ENCODE data around the gene CAMK2D.
"Not testable (repeated sequence)": the region's sequence is repeated elsewhere in the genome, so short reads cannot be mapped to it uniquely, and the experiment has no call there.

Gene CAMK2D

DNA sequence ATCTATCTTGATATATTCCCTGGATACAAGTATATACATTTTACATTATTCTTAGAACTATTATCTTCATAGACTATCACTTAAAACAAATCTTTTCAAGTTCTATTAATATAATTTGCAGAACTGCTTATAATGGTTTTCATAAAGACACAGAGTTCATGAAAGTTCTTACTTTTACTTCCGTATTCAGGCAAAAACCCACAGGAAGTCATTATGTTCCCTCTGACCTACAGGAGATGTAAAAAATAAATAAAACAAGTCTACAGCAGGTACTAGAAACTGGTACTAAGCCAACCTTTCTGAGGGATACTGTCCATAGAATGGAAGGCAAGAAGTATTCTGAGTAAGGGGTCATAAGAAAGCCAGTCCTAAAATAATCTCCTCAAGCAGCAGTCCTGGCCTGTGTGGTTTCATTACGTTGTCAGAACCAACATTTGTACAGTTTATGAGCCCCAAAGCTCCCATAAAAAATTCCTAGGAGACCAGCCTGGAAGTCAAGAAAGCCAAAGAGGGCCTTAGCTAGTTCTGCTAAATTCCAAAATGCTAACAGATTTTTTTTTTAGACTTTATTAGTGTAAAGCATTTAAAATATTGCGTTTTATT lies 68.6 kb downstream of the CAMK2D start:
- no peak overlapping the region for H3K4me3 ChIP-seq
- no peak overlapping the region for H3K27ac ChIP-seq

DNA sequence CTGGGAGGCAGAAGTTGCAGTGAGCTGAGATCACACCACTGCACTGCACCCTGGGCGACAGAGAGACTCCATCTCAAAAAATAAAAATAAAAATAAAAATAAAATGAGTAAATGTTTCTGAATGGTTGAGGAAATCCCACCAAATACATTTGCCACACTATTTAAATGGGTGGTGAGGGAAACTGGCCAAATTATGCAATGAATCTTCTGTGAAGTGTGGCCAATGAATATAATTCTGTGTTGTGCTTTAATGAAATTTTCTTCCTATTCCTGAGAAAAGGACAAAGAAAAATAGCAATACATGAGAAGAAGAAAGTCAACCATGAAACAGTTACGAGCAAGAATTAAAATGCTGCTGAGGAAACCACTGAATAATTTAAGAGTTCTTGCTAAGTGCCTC lies 69.9 kb downstream of the CAMK2D start:
- Histone ChIP-seq H3K27ac (no peak overlapping the region), H3K4me3 (no peak overlapping the region)

DNA sequence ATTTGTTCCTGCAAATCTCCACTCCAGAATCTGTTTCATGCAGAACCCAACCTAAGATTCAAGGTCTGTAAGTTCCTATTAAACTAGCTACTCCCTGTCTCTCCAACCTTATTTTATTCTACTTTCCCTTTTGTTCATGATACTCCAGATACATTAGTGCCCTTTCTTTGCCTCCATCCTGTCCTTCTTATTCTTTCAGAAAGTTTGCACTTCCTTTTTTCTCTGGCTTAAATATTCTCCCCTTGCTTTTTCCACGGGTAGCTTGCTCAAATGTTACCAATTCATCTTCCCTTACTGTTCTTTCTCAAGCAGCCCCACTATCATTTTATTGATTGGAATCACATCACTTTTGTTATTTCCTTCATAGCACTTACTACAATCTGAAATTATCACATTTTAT lies 72.1 kb downstream of the CAMK2D start:
- Histone ChIP-seq H3K4me3 (no peak overlapping the region), H3K27ac (no peak overlapping the region)

DNA sequence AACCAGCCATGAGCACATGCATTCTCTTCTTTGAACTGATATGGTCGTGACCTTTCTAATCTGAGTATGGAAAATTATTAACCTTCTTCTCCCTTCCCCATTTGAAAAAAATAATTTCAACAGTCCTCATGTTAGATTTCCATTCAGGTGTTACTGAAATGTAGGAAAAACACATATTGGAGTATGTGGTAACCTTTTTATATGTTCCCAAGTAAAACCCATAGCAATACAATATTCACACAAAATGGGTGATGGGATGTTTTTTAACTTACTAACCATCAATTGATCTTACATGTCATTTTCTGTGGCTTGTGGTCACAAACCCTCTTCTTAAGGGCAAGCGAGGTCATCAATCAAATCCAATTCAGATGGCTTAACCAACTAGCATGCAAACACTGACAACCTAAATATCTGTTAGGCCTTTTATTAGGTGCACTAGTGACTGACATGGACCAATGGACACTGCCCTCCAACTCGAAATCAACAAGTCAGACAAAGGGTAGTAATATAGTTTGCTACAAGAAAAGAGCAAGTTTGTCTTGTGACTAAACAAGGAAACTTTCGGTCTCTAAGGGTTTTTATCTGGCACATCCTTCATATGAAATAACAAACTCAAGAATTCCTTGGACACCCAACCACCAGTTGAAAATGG lies 74.3 kb downstream of the CAMK2D start:
- Histone ChIP-seq H3K27ac (no peak overlapping the region), H3K4me3 (no peak overlapping the region)

DNA sequence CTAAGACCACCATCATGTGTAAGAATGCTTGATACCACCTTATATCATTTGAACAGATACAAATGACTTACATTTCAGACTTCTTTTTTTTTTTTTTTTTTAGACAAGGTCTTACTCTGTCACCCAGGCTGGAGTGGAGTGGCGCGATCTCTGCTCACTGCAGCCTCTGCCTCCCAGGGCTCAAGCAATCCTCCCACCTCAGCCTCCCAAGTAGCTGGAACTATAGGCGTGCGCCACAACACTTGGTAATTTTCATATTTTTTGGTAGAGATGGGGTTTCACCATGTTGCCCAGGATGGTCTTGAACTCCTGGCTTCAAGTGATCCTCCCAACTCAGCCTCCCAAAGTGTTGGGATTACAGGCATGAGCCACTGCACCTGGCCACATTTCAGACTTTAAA lies 76.4 kb downstream of the CAMK2D start:
- H3K27ac ChIP-seq = peak overlapping the region in 8 of 21 experiments; percentile 8 to 76 (median 50)

DNA sequence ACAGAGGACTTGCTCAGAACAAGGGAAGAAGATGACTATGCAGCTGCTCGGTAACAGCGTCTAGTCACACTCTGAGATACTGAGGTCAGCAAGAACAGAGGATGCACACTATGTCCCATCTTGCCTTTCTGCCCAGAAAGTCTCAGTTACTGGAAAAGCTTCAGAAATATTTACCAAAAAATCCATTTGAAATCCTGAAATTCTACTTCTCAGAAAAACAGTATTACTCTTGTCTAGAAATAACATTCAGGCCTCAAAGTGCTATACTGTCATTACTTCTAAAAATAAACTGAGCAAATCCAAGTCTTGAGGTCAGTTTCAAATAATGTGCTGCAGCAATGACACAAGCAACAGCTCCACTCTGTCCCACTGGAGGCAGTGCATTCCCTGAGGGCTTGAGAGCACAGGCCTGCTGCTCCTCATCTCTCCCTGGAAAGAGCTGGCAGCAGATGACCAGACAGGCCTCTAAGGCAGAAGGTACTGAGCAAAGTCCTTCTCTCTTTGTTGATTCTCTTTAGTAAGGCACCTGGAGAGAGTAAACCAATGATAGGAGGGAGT lies 76.9 kb downstream of the CAMK2D start:
- peak overlapping the region in 11 of 21 experiments; percentile 0 to 76 (median 37) for H3K27ac ChIP-seq

More for the DNA sequence above, 76.4 kb downstream of the CAMK2D start:
- not testable (repeated sequence) for H3K4me3 ChIP-seq

DNA sequence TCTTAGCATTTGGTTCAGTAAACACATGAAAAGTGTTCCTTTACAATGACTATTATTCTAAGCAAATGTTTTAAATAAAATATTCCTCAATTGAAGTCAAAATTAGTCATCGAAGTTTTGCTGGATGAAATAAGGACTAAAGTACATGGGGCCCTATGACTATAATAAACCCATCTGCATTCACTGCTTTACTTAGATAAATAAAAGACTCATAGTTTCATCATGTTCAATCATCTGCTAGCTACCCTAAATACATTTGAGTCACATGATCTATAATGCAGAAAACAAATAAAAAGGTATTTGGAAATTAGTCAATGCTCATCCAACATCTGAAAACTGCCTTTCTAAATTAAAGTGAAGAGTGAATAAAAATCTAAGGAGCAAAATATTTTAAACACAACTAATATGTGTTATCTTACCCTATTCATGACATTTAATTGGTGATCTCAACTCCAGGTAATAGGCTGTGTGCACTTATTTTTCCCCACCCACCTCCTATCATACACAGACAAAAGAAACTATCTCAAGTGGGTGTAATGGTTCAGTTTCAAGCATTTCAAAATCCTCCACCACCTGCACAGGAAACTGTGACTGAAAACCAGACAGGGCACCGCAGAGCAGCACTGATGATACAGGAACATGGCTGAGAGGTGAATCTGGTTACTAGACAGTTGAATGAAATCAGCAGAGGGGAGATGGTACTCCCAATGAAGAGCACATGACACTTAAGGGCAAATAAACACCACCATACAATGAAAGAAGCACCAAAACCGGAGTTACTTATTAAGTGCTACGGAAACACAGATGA lies 78.6 kb downstream of the CAMK2D start:
- no peak overlapping the region for H3K4me3 ChIP-seq
- peak overlapping the region in 9 of 21 experiments; percentile 13 to 76 (median 33) for H3K27ac ChIP-seq

More for the DNA sequence above, 76.9 kb downstream of the CAMK2D start:
- no peak overlapping the region for H3K4me3 ChIP-seq

DNA sequence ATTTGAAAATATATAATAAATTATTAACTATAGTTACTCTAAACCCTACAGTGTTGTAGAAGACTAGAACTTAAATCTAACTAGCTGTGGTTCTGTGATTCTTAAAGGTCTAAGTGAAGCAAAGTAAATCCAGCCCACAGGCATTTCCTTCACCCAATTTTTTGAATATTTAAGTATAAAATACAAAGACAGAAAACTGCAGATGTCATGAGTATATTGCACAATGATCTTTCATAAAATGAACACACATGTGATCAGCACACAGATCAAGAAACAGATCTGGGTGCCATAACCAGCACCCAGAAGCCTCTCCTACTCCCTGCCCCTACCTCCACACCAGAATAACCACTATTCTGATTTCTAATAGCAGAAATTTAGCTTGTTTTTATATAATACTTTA lies 82.9 kb downstream of the CAMK2D start:
- H3K4me3 ChIP-seq = no peak overlapping the region
- H3K27ac ChIP-seq = no peak overlapping the region

DNA sequence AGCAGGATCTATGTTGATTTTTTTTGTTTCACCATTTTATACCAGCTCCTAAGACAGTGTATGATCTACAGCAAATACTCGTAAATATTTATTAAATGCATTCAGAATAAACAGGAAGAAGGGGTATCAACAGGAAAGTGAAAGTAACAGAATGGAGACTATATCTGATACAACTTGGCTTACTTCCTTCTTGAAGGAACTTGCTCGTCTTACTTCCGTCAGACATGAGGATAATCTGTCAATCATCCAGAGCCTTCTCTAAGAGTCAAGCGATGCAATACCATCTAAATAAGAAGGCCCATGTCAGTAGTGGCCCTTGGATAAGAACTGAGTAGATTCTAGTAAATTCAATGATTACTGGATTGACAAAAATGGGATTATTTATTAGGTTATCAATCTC lies 84.2 kb downstream of the CAMK2D start:
- Histone ChIP-seq H3K4me3 (no peak overlapping the region), H3K27ac (peak overlapping the region in 1 of 21 experiments; percentile 58)

DNA sequence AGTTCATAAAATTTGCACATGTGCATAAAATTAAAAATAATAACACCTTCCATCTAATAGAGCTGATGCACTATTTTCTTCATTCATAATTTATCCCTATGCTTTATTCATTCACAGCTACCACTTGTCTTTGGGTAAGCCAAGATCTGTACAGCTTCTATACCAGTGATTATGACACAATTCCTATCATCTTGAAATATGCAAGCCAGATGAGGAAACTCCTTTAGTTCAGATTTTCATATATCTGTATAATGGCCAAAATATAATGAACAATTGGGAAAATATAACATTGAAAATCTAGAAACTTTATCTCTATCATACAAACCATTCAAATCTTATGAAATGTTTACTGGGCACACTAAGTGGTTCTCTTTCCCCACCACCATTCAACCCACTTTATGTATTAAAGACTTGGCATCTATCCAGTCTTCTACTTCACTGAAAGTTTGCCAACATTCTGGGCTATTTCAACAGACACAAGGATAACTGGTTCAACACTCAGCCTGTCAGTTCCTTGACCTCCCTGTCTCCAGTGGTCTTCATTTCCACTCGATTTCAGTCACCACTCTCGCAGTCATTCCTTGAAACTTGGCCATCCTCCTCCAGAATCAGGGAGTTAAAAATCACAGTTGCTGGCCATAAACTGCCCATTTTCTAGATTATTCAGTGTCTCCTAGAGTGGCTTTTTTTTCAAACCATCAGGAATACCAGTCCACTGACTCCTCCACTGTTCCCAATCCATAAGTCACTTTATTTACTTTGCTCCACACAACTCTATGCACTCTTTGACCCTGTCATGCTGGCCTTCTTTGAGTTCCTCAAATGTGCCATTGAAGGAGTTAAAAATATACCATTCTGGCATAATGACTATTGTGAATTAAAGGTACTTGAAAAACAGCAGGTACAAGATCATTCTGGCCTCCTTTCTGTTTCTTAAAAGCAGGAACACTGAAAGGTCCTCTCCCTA lies 85.5 kb downstream of the CAMK2D start:
- H3K4me3 ChIP-seq = no peak overlapping the region
- peak overlapping the region in 1 of 21 experiments; percentile 58 for H3K27ac ChIP-seq

DNA sequence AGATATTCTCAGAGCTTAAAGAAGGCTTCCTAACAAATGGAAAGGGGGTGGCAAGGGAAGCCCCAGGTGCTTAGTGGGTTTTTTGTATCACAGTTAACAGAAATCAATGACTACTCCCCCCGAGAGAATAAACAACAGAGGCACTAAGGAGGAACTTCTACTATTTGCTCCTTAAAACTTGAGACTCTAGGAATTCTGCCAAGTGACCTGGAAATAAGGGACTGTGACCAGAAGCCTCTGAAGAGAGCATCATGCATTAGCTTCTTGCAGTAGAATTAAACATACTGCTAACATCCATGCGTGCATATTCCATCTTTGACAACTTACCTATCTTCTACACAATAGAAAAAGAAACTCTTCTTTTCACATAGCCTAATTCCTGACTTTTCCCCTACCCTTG lies 86.8 kb downstream of the CAMK2D start:
- no peak overlapping the region for H3K4me3 ChIP-seq
- no peak overlapping the region for H3K27ac ChIP-seq

DNA sequence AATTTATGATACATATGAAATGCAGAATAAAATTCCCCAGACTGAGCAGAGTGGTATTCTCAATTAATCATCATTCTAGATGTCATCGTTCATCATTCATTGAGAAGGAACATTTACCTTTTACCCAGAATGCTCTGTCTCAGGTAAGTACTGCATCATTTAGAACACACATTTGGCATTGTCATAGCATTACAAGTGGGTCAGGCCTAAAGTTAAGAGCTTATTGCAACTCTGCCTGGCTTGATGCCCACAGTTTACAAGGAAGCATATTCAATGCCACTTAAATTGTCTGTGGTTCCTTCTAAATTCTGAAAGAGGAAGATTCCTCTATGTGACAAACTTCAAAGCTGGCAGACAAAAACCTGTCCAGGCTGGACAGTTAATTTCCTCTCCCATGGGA lies 87.3 kb downstream of the CAMK2D start:
- Histone ChIP-seq H3K27ac (no peak overlapping the region), H3K4me3 (no peak overlapping the region)

DNA sequence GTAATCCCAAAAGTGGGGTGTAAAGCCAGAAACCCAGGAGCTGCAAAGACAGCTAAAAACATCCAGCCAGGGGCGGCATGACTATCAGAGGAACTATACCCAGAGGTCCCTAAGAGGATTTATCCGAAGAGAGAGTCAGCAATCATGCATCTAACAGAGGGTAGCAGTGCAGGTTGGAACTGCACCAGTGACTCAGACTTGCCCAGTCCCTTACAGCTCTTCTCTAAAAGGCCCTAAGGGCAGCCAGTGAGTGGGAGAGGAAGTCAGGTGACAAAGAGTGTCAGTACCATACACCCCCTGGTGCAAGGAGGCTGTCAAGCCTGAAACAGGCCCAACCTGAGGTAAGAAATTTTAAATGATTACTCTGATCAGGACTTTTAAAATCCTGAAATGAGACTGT lies 88.1 kb downstream of the CAMK2D start:
- Histone ChIP-seq H3K4me3 (no peak overlapping the region), H3K27ac (peak overlapping the region in 1 of 21 experiments; percentile 23)

DNA sequence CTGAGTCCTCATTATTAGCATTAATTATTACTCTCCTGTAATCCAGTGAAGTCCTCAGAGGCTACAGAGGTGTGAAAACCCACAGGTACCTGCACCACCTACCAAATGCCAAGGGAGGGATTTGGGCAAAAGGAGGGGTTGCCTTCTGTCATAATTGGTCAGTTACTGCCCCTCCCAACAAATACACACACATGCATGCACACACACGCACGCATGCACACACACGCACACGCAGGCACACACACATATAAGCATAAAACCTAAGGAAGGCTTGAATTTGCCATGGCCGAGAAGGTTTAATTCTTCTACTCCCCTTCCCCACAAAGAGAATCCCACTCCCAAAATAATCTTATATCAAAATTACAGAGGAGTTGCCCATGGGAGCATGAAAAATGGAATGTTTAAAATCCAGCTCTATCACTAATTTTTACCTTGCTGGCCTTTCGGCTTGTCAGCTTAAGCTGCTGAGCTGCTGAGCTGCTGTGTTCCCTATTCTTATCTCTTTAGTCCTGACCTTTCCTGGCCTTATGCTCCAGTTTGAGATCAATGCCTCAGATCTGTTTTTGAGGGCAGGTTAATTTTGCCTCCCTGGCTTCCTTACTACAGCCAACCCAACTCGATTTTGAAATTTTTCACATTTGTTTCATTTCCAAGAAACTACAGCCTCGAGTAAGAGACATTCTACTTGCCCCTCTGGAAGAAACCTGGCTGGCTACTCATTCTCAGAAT lies 95.0 kb downstream of the CAMK2D start:
- Histone ChIP-seq H3K27ac (no peak overlapping the region), H3K4me3 (no peak overlapping the region)

DNA sequence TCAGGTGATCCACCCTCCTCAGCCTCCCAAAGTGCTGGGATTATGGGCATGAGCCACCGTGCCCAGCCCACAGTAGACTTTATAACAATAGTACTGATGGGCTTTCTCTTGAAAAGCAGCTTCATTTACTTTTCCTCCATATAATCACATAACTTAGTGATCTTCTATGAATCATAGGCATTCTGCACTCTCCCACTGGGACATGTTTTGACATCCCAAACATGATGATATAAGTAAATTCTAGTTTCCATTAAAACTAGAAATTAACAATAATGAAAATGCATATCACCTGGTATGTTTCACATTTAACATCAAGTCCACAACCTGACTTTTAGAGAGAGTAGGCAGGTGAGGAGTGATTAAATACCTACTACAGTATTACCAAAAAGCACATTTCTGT lies 96.5 kb downstream of the CAMK2D start:
- Histone ChIP-seq H3K27ac (no peak overlapping the region), H3K4me3 (no peak overlapping the region)

DNA sequence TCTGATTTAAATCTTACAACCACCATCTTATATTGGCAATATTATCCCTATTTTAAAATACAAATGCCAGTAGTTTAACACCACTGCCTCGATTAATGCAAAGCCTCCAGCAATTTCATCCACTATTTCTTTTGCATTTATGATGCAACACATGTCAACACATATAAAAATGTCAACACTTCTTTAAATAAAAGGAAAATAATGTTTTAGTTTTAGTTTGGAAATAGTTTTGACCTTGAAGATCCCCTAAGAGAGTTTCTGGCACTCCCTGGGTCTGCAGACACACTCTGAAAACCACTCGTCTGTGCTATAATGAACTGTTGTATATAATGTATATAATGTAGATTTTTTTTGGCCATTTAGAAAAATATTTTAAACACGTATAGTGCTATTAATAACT lies 99.0 kb downstream of the CAMK2D start:
- no peak overlapping the region for H3K27ac ChIP-seq
- no peak overlapping the region for H3K4me3 ChIP-seq

DNA sequence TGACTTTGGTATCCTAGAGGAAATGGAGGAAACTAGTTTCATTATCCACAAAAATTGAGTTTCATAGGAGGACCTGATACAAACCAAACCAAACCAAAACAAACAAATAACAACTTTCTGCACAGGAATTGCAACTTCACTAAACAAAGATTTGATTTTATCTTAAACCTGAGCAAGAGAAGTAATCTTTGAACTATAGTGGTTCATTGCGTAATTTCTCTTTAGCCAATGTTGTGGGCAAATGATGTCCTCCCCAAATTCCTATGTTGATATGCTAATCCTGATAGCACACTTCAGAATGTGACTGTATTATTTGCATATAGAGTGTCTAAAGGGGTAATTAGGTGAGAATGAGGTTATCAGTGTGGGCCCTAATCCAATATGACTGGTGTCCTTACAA lies 102.4 kb downstream of the CAMK2D start:
- Histone ChIP-seq H3K4me3 (no peak overlapping the region), H3K27ac (no peak overlapping the region)

DNA sequence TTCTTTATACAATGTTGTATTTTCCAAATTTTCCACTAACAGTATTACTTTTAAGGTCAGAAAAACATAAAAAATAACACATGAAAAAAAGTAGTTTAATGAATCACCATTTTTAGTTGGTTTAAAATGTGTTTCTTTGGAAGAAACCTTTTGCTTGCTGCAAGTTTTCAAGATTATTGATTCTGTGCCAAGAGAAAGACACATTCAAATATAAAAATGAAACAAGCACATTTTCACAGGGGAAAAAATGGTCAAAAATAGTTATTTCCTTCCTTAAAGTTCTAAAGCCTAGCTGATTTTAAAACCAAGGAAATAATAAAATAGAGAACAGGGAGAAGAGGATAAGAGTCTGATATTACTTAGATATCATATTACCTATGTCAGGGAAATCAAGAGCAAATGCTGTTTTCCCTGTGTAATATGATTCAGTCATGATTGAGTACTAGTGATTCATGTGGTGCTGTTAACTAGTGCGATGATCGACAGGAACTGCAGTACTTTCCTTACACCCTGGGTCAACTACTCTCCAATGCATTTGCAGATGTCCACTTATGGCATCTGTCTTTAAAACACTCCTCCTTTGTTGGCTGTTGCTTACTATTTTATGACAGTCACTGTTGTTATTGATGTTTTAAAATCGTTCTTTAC lies 103.8 kb downstream of the CAMK2D start:
- H3K4me3 ChIP-seq = no peak overlapping the region
- H3K27ac ChIP-seq = no peak overlapping the region

All from skin epidermis (tissue), 12 donors.